NCI-H2107 treated with DMSO at 0.1 percent for 48 hours (cell line): Measurements from ENCODE around the gene CELSR1.
"Not testable (repeated sequence)": the region's sequence is repeated elsewhere in the genome, so short reads cannot be mapped to it uniquely, and the experiment has no call there.

Experiments used
- DNase-seq: peaks from one replicate; lab custom pipeline; 2025; ENCODE audit not compliant: unreplicated experiment; lab: John Stamatoyannopoulos, UW

Gene CELSR1

DNA sequence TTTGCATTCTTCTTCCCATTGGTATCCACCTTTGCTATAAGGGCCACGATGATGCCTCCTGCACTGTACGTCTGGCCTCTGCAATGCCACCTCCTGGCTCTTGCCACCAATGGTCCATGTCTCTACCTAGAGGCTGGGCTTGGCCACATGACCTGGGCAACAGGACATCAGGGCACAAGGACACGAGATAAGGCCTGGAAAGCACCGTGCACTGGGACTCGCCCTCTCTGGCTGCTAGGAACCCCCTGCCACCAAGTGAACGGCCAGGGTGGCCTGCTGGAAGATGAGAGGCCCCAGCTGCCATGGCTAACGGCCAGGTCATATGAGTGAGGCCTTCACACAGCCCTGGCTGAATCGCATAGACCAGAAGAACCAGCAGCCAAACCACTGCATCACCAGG, 114.5 kb downstream of the CELSR1 start:
- no peak for DNase-seq

DNA sequence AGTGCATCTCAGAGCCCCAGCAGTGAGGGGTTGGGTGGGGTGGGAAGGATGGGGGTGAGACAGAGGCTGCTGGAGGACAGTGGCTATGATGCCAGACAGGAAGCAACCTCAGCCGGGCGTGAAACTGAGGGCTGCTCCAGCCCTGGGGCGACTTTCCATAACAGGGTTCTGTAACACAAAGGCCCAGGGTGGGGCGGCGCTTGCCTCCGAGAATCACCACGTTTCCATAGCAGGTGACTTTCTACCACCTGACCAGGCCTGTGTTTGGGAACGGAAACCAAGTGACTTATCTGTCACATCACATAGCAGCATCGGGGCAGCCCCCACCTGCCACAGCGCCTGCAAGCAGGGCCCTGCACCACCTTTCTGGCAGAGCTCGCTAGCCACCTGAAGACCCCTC, 116.2 kb downstream of the CELSR1 start:
- no peak for DNase-seq

DNA sequence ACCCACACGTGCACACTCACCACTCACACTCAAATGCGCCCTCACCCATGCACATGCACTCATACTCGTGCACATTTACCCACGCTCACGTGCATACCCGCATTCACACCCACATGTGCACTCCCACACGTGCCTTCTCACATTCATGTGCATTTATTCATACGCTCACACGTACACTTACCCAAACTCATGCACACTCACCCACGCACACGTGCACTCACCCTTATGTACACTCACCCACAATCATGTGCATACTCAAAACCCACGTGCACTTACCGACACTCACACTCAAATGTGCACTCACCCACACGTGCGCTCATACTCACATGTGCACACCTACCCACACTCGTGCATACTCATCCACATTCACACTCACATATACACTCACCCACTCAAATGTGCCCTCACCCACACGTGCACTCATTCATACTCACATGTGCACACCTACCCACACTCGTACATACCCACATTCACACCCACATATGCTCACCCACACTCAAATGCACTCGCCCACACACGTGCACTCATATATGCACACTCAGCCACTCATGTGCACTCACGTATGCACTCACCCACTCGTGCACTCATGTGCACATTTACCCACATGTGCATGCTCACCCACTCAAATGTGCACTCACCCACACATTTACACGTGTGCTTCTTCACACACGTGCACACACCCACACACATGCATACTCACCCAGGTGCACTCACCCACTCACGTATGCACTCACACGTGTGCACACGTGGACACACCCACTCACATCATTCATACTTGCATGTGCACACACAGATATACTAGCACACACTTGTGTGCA, 117.5 kb downstream of the CELSR1 start:
- DNase-seq = no peak

DNA sequence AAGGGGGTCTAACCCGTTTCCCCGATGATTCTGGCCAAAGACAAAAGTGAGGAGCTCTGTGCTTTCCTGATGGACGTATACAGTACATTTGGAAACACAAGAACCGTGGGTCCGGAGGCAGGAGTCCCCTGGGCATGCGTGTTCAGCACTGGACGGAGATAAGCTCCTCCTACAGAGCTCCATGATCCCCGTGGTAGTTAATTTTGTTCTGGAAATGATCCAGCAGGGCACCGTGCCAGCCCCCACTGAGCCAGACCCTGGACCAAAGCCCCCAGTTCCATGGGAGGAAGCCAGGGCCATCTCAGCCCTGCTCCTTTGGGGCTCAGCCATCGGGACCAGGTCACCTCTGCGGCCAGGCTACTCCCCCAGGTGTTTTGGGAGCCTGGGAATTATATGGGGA, 118.6 kb downstream of the CELSR1 start:
- DNase-seq = no peak

DNA sequence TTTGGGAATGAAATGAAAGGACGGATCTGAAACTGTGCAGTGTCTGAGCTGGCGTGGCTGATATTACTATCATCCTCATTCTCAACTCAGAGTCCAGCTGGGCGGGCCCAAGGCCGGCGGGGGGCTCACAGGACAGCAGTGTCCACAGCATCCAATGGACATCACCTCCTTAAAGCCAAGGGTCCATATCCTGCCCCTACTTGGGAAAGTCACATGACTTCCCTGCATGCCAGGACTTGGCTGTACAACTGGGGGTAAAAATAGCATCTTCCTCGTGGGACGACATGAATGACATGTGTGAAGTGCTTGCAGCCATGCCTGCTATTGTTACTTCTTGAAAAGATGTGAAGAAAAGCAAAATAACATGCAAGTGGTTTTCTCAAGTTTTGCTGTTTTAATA, 119.7 kb downstream of the CELSR1 start:
- DNase-seq = no peak

DNA sequence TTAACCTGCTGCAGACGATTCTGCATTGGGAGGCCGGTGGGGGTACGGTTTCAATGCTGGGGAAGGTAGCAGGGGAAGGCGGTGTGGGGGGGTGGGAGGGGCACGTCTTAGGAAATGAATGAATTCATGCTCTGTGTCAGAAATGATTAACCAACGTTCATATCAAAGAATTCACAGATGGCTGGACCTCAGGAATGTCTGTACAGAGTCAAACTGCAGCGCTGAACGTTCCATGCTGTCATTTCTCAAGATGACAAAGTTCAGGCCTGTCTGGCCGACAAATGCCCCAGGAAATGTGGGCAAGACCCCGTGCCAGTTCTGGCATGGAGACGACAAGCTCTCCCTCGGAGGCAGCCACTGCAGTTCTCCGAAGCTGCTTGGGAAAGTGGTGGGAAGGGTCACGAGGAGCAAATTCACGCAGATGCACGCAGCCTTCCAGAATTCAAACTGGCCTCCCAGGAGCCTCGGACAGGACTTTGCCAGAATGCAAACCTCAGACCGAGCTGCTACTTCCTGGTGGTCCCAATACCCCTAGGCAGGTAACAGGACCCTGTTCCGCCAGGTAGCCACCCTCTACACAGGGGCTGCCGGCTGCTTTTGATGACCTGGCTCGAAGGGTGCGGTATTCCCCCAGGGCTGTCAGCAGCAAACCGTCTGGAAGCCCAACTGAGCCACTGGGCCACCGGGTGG, 120.4 kb downstream of the CELSR1 start:
- no peak for DNase-seq

DNA sequence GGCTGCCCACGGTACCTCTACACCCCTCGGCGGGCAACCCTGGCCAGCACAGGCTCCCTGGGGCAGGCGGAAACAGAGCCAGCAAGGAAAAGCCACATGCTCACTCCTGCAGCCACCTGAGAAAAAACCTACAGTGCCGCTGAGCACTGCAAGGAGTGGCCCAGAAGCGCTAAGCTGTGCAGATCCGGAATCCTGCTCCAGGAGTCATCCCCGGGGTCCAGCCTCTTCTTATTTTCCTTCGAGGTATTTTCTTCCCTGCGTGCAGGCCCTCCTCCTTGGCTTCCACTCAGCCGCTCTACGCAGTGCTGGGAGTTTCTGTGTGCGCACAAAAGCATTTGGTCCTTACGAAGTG, 120.9 kb downstream of the CELSR1 start:
- no peak for DNase-seq

DNA sequence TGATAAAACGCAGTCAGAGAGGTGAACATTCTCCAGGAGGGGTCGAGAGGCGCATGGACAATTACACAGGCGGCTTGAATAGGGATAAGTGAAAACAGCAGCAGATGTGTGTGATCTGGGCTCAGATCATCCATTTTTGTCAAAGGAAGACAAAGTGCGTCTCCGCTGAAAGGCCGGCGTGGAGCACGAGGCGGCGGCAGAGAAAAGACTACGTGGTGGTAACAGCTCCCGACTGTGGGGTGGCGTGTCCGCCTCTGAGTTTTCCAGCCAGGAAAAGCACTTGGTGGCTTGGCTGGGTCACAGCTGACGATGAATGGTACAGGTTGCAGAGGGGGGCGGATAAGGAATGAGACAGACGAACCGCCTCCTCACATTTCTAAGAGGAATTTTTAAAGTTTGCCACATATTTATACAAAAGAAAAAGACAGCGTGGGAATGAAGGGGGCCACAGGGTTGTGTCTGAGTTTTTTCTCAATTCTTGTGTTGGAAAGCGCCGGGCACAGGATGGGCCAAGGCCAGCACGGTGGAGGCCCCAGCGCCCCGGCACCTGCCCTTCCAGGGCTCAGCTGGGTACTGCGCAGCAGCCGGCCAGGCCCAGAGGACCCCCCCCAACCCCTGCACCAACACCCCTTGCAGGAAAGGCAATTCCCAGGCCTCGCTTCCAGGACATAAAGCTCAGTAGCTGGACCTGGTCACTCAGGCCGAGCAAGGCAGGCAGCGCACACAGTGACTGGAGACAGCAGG, 121.5 kb downstream of the CELSR1 start:
- no peak for DNase-seq

DNA sequence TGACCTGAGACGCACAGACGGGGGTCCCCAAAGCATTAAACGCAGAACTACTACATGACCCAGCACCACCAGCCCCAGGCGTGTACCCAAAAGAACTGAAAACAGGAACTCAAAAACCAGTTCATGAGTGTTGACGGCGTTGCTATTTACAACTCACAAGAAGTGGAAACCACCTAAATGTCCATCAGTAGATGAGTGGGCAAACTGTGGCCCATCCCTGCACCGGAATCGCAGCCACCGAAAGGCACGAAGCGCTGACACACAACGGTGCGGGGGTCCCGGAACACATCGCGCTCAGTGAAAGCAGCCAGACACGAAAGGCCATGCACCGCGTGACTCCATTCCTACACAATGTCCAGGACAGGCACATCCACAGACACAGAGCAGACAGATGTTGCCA, 122.7 kb downstream of the CELSR1 start:
- no peak for DNase-seq

DNA sequence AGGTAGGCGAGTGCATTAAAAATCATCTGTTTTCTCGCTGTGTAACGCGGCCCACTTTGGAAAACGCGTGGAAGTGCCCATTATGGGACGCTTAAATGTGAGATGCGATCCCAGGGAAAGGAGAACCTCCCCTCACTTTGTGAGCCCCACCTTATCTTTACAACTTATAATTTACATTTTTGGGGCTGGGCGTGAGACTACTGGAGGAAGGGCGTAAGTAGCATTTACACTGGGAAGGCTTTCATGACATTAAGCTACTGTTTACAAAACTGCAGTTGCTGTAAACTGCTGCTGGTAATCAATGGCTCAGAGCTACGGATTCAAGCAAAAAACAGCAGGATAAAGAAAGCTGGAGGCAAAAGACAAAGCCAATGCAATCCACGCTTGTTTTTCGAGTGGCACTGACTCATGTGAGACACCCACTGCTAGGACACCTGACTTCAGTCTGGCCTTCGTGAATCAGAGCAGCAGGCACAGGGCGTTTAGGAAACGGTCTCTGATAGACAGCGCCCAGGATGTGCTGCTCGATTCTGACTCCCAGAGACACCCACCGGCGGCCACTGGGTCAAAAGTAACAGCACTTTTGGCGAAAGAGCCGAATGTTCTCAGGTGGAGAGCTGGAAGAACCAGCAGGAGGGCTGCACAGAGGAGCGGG, 123.6 kb downstream of the CELSR1 start:
- no peak for DNase-seq

DNA sequence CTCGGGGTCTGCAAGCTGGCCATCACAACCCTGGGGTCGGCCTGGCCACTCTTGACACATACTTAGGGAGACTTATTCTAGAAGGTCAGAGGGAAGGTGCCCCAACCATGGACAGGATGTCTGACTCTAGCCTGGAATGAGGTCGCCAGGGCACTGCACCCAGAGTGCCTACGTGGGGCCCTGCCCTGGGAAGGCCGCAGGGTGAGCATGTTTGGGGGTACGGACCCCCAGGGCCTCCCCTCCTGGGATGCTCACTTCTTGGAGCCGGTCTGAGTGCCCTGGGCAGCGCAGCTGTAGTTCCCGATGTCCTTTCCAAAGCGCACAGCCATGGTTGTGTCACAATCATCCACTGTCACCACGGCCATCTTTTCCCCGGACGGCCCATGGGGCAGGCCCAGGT, 126.1 kb downstream of the CELSR1 start:
- no peak for DNase-seq

DNA sequence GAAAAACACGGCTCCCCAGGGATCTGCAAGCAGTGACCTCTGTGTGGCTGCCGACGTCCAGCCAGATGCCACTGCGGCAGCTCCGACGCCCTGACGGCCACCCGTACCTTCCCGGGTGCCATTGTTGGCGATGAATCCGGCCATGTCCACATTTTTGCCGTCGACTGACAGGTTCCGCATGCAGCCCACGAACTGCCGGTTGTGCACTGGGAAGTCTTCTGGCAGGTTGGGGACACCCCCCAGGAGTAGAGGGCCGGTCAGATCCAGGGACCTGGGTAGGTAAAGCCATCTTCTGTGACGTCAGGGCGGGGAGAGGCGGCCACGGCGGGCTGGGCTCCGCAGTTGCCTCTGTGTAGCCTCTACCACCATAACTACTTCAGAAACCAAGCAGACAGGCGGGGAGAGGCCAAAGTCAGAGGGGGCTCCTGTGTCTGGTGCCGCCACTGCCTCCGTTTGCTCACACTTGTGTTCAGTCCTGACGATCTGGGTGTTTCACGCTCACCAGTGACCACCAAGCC, 127.1 kb downstream of the CELSR1 start:
- no peak for DNase-seq

DNA sequence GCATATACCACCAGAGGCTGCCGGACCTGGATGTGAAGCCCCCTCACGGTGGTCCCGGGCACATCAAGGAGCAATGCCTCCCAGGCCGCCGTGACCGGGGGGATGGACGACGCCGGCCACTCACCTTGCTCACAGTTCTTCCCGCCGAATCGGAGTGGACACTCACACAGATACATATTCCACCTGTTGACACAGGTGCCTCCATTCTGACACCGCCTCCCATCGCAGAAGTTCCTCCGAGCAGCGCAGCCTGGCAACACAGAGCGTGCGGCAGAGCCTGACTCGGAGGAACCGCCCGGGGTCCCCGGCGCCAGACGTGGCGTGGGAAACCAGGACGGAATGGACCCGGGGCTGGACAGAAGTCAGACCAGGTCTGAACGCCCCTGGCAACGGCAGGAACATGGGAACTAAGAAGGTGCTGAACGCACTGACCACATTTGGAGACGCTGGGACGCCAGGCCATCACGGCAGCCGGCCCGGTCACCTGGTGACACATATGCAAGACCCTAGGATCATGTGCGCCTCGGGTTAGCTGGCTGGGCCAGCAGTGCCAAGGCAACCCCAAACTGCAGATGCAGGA, 127.7 kb downstream of the CELSR1 start:
- DNase-seq = no peak

DNA sequence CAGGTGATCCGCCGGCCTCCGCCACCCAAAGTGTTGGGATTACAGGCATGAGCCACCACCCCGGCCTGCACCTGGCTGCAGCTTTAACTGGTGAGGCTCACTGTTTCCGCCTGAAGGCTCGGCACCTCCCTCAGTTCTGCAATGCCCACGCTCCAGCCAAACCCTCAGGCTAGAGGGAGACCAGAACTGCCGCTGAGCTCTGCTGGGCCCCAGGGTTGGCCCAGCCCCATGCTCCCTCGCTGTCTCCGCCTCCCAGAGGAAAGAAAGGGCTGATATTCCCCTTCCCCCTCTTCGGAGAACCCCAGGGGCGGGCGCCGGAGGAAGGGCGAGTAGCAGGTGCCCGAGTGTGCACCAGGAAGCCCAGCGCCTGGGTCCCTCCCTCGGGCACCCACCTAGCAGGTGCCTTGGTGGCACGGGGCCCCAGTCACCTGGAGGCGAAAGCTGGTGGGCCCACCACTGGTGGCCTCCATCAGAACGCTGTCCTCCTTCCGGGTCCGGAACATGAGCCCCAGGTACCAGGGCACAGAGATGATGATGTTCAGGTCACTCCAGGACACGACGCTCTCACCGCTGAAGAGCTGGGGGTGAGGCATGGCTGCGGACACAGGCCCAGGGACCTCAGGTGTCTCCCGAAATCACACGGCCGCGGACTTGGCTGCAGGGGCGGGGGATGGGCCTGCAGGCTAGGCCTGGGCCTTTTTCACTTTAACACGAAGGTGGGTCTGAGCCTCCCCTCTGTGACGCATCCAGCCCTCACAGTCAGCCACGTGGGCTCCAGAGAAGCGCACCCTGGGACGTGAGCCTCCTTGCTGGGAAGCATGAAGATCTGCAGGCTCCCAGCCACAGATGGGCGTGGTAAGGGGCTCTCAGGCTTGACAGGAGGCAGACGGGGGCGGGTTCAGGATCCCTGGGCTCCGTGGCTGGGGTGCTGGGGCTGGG, 128.6 kb downstream of the CELSR1 start:
- no peak for DNase-seq

DNA sequence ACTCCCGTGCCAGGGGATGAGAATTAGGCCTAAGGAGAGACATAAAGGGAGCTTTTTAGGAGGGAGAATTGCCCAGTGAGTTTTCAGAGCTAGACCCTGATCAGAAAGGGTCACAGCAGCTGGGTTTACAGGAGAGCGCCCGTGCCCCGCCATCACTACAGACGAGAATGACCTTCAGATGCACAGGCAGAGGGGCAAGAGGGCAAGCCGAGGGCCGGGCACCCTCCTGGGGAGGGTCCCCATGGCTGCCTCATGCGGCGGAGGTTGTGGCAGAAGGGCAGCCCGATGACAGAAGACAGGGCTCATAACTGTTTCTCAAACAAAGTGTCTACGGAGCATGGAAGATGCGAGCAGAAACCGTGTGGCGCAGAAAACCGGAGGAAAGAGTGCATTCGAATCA, 129.7 kb downstream of the CELSR1 start:
- DNase-seq = no peak

DNA sequence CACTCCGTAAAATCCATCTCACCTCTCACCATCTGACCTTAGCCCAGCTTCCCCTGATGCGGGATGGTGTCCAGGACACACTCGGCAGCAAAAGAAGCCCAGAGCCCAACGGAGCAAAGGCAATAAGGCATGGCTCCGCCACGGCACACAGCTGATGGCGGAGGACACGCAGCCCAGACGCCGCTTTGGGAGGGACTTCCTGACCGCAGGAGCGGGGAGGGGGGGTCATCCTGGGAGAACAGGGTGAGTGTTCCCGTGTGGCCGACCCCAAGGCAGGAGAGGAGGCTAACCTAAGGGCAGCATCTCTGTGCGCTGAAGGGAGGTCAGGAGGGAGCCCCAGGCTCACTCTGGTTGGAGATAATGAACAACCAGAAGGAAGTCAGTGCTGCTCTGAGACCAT, 130.6 kb downstream of the CELSR1 start:
- DNase-seq = no peak

DNA sequence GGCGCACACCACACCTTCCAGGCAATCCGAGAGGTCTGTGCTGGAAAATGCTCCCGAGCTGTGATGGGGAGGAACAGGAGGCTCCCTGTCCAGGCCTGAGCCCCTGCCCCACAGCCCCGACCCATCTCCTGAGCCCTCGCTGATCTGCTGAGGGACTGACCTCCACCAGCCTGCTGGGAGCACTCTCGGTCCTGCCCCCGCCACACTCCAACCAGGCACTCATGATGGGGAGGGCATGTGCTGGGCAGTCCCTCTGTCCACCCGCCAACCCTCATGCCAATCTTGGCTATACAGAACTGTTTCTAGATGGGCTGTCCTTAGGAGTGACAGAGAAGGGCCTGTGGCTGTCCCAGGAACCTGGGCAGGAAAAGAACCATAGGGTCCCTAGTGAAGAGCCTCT, 131.1 kb downstream of the CELSR1 start:
- no peak for DNase-seq

DNA sequence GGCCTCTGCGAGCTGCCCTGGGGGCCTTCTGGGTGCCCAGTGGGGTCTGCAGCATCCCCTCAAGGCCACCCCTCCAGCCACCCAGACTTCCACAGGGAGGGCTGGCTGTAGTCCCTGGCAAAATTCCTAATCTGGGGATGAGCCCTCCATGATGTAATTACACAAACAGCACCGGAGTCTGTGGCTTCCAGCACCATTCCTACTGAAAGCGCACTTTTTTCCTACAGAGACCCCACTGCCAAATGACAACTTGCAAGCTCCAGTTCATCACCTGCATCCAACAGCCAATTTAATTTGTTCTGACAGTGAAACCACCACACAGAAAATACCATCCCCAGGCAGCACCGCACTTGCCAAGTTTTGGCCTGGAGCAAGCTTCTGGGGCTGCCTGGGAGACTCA, 131.5 kb downstream of the CELSR1 start:
- DNase-seq = no peak

DNA sequence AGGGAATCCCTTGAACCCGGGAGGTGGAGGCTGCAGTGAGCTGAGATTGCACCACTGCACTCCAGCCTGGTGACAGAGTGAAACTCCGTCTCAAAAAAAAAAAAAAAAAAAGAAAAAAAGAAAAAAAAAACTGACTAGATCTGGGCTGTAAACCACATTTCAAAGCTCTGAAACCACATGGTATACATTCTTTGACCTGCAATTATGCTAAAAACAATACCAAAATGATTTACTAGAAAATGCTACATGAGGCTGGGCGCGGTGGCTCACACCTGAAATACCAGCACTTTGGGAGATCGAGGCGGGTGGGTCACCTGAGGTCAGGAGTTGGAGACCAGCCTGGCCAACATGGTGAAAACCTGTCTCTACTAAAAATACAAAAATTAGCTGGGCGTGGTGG, 133.5 kb downstream of the CELSR1 start:
- DNase-seq = not testable (repeated sequence)

DNA sequence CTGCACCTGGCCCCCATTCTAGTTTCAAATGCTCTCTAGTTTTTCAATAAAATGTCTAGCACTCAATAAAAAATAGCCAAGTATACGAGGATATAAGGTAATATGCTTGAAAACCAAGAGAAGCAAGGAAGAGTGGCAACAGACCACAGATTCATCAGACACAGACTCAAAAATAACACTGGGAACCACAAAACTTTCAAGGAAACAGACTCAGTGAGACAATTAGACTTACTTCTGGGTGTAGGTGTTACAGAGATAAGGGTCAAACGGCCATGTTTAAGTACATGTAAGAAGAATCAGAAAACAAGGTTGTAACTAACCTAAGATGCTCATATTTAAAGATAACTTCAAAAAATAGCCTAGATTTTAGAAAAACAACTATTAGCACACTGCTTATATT, 134.9 kb downstream of the CELSR1 start:
- no peak for DNase-seq
